ENCODE measurements around the gene CPN2. TPM values are rescaled to one million over a fixed set of nuclear protein-coding genes. Genes with fewer than 3 reads are reported as not detected.

CPN2 gene
- total and polyA plus RNA-seq, 4 donors: 20.4 to 196 (median 128) TPM

DNA sequence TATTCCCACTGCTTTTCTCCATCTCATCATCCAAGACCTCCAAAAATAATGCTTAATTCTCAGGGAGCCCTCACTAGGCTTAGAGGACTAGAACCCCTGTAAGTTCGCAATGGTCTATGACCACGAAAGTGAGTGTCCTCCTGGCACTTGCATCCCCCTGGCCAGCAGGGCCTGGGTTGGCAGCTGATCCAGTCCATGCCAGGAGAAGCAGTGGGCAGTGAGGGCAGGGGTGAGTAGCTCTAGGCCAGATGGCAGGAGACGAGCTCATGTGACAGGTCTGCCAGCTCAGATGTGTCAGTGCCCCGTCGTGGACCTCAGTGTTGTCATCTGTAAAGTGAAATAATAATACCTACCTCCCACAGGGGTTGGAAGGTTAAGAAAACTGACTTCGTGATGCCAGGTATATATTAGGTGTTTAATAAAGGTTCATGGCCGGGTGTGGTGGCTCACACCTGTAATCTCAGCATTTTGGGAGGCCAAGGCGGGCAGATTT, 36.8 kb upstream of the CPN2 start:
- H3K4me1 ChIP-seq (ENCODE audit: control insufficient read depth in 4 of 4, insufficient read depth in 4 of 4, low read length in 3 of 4): no peaks in the 10 kb centered on the region
- WGBS: 96% methylated on average over 8 of the region's 8 CpGs
- H3K27ac ChIP-seq (ENCODE audit: low read depth in 1 of 2, low read length in 2 of 2): no peak overlapping the region
- H3K9me3 ChIP-seq (ENCODE audit: control insufficient read depth in 4 of 4, low read length in 3 of 4): no peaks in the 10 kb centered on the region
- no peak for TF ChIP-seq SP1 (IDR thresholded peaks at IDR 0.05)
- TF ChIP-seq, protein P1, sequence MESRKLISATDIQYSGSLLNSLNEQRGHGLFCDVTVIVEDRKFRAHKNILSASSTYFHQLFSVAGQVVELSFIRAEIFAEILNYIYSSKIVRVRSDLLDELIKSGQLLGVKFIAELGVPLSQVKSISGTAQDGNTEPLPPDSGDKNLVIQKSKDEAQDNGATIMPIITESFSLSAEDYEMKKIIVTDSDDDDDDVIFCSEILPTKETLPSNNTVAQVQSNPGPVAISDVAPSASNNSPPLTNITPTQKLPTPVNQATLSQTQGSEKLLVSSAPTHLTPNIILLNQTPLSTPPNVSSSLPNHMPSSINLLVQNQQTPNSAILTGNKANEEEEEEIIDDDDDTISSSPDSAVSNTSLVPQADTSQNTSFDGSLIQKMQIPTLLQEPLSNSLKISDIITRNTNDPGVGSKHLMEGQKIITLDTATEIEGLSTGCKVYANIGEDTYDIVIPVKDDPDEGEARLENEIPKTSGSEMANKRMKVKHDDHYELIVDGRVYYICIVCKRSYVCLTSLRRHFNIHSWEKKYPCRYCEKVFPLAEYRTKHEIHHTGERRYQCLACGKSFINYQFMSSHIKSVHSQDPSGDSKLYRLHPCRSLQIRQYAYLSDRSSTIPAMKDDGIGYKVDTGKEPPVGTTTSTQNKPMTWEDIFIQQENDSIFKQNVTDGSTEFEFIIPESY (IDR thresholded peaks at IDR 0.05): no peak
- no peak for TF ChIP-seq ATF3 (IDR thresholded peaks at IDR 0.05)
- no peak for TF ChIP-seq NR2F2 (IDR thresholded peaks at IDR 0.05)
- no peak for TF ChIP-seq MAX (IDR thresholded peaks at IDR 0.05)
- TF ChIP-seq JUND (IDR thresholded peaks at IDR 0.05): no peak
- TF ChIP-seq RXRA (IDR thresholded peaks at IDR 0.05): no peak
- TF ChIP-seq, protein P2, sequence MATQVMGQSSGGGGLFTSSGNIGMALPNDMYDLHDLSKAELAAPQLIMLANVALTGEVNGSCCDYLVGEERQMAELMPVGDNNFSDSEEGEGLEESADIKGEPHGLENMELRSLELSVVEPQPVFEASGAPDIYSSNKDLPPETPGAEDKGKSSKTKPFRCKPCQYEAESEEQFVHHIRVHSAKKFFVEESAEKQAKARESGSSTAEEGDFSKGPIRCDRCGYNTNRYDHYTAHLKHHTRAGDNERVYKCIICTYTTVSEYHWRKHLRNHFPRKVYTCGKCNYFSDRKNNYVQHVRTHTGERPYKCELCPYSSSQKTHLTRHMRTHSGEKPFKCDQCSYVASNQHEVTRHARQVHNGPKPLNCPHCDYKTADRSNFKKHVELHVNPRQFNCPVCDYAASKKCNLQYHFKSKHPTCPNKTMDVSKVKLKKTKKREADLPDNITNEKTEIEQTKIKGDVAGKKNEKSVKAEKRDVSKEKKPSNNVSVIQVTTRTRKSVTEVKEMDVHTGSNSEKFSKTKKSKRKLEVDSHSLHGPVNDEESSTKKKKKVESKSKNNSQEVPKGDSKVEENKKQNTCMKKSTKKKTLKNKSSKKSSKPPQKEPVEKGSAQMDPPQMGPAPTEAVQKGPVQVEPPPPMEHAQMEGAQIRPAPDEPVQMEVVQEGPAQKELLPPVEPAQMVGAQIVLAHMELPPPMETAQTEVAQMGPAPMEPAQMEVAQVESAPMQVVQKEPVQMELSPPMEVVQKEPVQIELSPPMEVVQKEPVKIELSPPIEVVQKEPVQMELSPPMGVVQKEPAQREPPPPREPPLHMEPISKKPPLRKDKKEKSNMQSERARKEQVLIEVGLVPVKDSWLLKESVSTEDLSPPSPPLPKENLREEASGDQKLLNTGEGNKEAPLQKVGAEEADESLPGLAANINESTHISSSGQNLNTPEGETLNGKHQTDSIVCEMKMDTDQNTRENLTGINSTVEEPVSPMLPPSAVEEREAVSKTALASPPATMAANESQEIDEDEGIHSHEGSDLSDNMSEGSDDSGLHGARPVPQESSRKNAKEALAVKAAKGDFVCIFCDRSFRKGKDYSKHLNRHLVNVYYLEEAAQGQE (IDR thresholded peaks at IDR 0.05): no peak
- TF ChIP-seq EGR1 (IDR thresholded peaks at IDR 0.05; ENCODE audit: low read depth in 2 of 2): no peak
- TF ChIP-seq FOXA2 (IDR thresholded peaks at IDR 0.05): no peak
- no peak for TF ChIP-seq FOXA1 (IDR thresholded peaks at IDR 0.05)
- TF ChIP-seq HNF4G (IDR thresholded peaks at IDR 0.05): no peak
- TF ChIP-seq YY1 (IDR thresholded peaks at IDR 0.05): no peak
- no peak for TF ChIP-seq HNF4A (conservative IDR thresholded peaks at IDR 0.05)
- no peak for TF ChIP-seq GABPA (IDR thresholded peaks at IDR 0.05 in 1 of 2, conservative IDR thresholded peaks at IDR 0.05 in 1 of 2)
- no peaks in the 10 kb centered on the region for H3K27me3 ChIP-seq (ENCODE audit: control insufficient read depth in 4 of 4, insufficient read depth in 4 of 4, low read length in 3 of 4)
- H3K9ac ChIP-seq (ENCODE audit: low read depth in 1 of 2, low read length in 2 of 2): no peak overlapping the region
- H3K36me3 ChIP-seq (ENCODE audit: control insufficient read depth in 4 of 4, insufficient read depth in 3 of 4, low read depth in 1 of 4, low read length in 3 of 4): no peaks in the 10 kb centered on the region
- DNase-seq (ENCODE audit: low spot score): no peak
- no peak overlapping the region for H3K4me3 ChIP-seq (ENCODE audit: low read depth in 1 of 3, low read length in 3 of 3)

DNA sequence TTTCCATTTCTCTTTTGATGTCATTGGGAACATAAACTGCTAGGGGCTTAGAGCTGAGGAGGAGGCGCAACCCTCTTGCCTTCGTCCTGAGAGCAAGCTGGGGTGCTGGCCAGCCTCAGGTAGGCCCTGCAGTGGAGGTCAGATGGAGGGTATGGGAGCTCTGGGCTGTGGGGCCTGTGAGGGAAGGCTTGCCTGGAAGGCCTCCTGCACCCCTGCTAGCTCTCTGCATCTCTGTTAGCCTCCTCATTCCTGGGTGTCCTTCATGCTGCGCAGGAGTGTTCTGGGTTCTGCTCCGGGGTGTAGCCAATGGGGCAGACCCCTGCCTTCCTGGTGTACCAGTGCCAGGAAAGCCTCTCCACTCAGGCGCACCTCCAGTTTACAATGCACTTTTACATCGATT, 36.1 kb upstream of the CPN2 start:
- H3K9ac ChIP-seq (ENCODE audit: low read depth in 1 of 2, low read length in 2 of 2): no peak overlapping the region
- WGBS: 97% methylated on average over 6 of the region's 6 CpGs
- H3K4me1 ChIP-seq (ENCODE audit: control insufficient read depth in 4 of 4, insufficient read depth in 4 of 4, low read length in 3 of 4): no peaks in the 10 kb centered on the region

More for the DNA sequence above, 36.1 kb upstream of the CPN2 start:
- TF ChIP-seq EGR1 (IDR thresholded peaks at IDR 0.05; ENCODE audit: low read depth in 2 of 2) (no peak), HNF4G (IDR thresholded peaks at IDR 0.05) (no peak), MAX (IDR thresholded peaks at IDR 0.05) (no peak), NR2F2 (IDR thresholded peaks at IDR 0.05) (no peak), GABPA (IDR thresholded peaks at IDR 0.05 in 1 of 2, conservative IDR thresholded peaks at IDR 0.05 in 1 of 2) (no peak), TAF1 (conservative IDR thresholded peaks at IDR 0.05) (no peak), SP1 (IDR thresholded peaks at IDR 0.05) (no peak), JUND (IDR thresholded peaks at IDR 0.05) (no peak), RAD21 (IDR thresholded peaks at IDR 0.05) (no peak)
- TF ChIP-seq, protein P3, sequence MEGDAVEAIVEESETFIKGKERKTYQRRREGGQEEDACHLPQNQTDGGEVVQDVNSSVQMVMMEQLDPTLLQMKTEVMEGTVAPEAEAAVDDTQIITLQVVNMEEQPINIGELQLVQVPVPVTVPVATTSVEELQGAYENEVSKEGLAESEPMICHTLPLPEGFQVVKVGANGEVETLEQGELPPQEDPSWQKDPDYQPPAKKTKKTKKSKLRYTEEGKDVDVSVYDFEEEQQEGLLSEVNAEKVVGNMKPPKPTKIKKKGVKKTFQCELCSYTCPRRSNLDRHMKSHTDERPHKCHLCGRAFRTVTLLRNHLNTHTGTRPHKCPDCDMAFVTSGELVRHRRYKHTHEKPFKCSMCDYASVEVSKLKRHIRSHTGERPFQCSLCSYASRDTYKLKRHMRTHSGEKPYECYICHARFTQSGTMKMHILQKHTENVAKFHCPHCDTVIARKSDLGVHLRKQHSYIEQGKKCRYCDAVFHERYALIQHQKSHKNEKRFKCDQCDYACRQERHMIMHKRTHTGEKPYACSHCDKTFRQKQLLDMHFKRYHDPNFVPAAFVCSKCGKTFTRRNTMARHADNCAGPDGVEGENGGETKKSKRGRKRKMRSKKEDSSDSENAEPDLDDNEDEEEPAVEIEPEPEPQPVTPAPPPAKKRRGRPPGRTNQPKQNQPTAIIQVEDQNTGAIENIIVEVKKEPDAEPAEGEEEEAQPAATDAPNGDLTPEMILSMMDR (IDR thresholded peaks at IDR 0.05; ENCODE audit: low read depth, low read length, missing input control): no peak
- TF ChIP-seq, protein P1 (IDR thresholded peaks at IDR 0.05): no peak
- Histone ChIP-seq H3K27ac (ENCODE audit: low read depth in 1 of 2, low read length in 2 of 2) (no peak overlapping the region), H3K4me3 (ENCODE audit: low read depth in 1 of 3, low read length in 3 of 3) (no peak overlapping the region), H3K9me3 (ENCODE audit: control insufficient read depth in 4 of 4, low read length in 3 of 4) (no peaks in the 10 kb centered on the region), H3K36me3 (ENCODE audit: control insufficient read depth in 4 of 4, insufficient read depth in 3 of 4, low read depth in 1 of 4, low read length in 3 of 4) (no peaks in the 10 kb centered on the region), H3K27me3 (ENCODE audit: control insufficient read depth in 4 of 4, insufficient read depth in 4 of 4, low read length in 3 of 4) (no peaks in the 10 kb centered on the region)
- DNase-seq (ENCODE audit: low spot score): no peak

Data from liver (tissue), 9 donors.